Measurements from ENCODE around the gene RNGTT. TPM values are rescaled to one million over a fixed set of nuclear protein-coding genes. Genes with fewer than 3 reads are reported as not detected.

The RNGTT gene
- total RNA-seq, 1 donor from 2014 or later, result 14.4 TPM

- Histone ChIP-seq H3K4me3 (ENCODE audit: low read depth, low read length) (no peak overlapping the region), H3K27me3 (ENCODE audit: control insufficient read depth, insufficient read depth, low read length) (no peaks in the 10 kb centered on the region), H3K36me3 (ENCODE audit: control insufficient read depth, insufficient read depth, low read length) (no peaks in the 10 kb centered on the region)
- DNase-seq (ENCODE audit: low read depth), result no peak
- no peak for TF ChIP-seq CTCF (IDR thresholded peaks at IDR 0.05; ENCODE audit: insufficient read depth, low read length, poor library complexity, severe bottlenecking)
Observed at GRCh38 chr6:88763160-88763559, 200.3 kb downstream of the RNGTT start.

GRCh38 chr6:88761237-88762031, 202.0 kb downstream of the RNGTT start:
- Histone ChIP-seq H3K4me3 (ENCODE audit: low read depth, low read length) (no peak overlapping the region), H3K27me3 (ENCODE audit: control insufficient read depth, insufficient read depth, low read length) (no peaks in the 10 kb centered on the region), H3K36me3 (ENCODE audit: control insufficient read depth, insufficient read depth, low read length) (no peaks in the 10 kb centered on the region)
- no peak for DNase-seq (ENCODE audit: low read depth)
- no peak for TF ChIP-seq CTCF (IDR thresholded peaks at IDR 0.05; ENCODE audit: insufficient read depth, low read length, poor library complexity, severe bottlenecking)

DNA sequence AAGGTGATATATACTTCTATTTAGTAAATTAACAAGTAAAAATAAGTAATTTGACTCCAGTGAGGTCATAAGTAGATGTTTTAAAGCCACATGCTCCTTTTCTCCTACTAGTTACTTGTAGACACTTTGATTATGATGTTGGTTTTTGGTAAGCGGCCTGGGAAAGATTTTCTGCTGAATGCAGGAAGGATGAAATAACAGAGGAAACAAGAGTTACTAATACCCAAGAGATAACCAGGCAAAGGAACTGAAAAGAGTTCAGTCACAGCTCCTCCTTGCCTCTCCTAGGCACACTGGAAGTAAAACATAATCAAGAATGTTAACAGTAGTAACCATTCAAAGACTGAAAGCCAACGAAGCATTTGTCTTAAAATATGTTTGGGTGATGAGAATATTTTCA, 203.3 kb downstream of the RNGTT start:
- TF ChIP-seq CTCF (IDR thresholded peaks at IDR 0.05; ENCODE audit: insufficient read depth, low read length, poor library complexity, severe bottlenecking), result no peak
- no peaks in the 10 kb centered on the region for H3K36me3 ChIP-seq (ENCODE audit: control insufficient read depth, insufficient read depth, low read length)
- no peak overlapping the region for H3K4me3 ChIP-seq (ENCODE audit: low read depth, low read length)
- no peak for DNase-seq (ENCODE audit: low read depth)
- H3K27me3 ChIP-seq (ENCODE audit: control insufficient read depth, insufficient read depth, low read length), result no peaks in the 10 kb centered on the region

- no peaks in the 10 kb centered on the region for H3K36me3 ChIP-seq (ENCODE audit: control insufficient read depth, insufficient read depth, low read length)
- DNase-seq (ENCODE audit: low read depth), result no peak
- no peak for TF ChIP-seq CTCF (IDR thresholded peaks at IDR 0.05; ENCODE audit: insufficient read depth, low read length, poor library complexity, severe bottlenecking)
- no peaks in the 10 kb centered on the region for H3K27me3 ChIP-seq (ENCODE audit: control insufficient read depth, insufficient read depth, low read length)
- no peak overlapping the region for H3K4me3 ChIP-seq (ENCODE audit: low read depth, low read length)
Observed at GRCh38 chr6:88750936-88751335, 212.5 kb downstream of the RNGTT start.

DNA sequence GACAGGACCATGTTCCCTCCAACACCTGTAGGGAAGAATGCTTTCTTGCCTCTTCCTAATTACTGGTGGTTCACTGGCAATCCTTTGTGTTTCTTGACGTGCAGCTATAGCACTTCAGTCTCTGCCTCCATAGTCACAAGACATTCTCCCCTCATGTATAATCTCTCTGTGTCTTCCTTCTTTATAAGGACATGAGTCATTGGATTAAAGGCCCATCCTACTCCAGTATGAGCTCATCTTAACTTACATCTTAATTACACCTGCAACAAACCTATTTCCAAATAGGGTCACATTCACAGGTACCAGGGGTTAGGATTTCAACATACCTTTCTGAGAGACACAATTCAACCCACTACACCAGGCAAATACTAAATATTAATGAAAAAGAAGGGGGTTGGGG, 213.6 kb downstream of the RNGTT start:
- Histone ChIP-seq H3K4me3 (ENCODE audit: low read depth, low read length) (no peak overlapping the region), H3K27me3 (ENCODE audit: control insufficient read depth, insufficient read depth, low read length) (no peaks in the 10 kb centered on the region), H3K36me3 (ENCODE audit: control insufficient read depth, insufficient read depth, low read length) (no peaks in the 10 kb centered on the region)
- no peak for DNase-seq (ENCODE audit: low read depth)
- no peak for TF ChIP-seq CTCF (IDR thresholded peaks at IDR 0.05; ENCODE audit: insufficient read depth, low read length, poor library complexity, severe bottlenecking)

DNA sequence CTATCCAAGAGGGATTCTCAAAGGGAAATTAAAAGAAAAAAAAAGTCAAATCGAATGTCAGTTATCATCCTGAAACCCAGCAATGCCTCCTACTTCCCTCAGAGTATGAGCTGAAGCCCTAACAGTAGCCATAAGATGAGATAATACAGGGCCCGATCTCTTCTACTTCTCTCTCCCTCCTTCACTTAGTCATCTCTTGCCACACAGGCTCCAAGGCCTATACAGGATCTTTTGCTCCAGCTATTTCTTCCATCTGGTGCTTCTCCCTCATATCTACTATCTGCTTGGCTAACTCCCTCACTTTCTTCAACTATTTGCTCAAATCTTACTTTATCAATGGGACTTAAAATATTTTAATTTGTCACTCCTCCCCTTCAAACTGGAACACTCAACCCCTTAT, 215.3 kb downstream of the RNGTT start:
- no peak for TF ChIP-seq CTCF (IDR thresholded peaks at IDR 0.05; ENCODE audit: insufficient read depth, low read length, poor library complexity, severe bottlenecking)
- no peak for DNase-seq (ENCODE audit: low read depth)
- Histone ChIP-seq H3K36me3 (ENCODE audit: control insufficient read depth, insufficient read depth, low read length) (no peaks in the 10 kb centered on the region), H3K4me3 (ENCODE audit: low read depth, low read length) (no peak overlapping the region), H3K27me3 (ENCODE audit: control insufficient read depth, insufficient read depth, low read length) (no peaks in the 10 kb centered on the region)
